K562 (cell line): ENCODE results near the gene PRDM16. TPM values are rescaled to one million over a fixed set of nuclear protein-coding genes. Genes with fewer than 3 reads are reported as not detected.

Experiments used
- ATAC-seq: fragments of 200-7000 bp; cut with Tn5 transposase; 3 replicates; pipeline ENCODE4 v1.9.1; 2020; ENCODE audit warnings: moderate library complexity
- BruUV-seq: library from RNA; stranded (reverse); fragments of 400-500 nt; replicated peaks from 2 replicates; lab custom pipeline; 2021; lab: Mats Ljungman, UMichigan
- CTCF ChIA-PET: fragments of 300-600 bp; formaldehyde crosslinking; extraction: SDS; loops from one replicate; lab custom pipeline; 2021; ENCODE audit warnings: low intra/inter-chr PET ratio; lab: Yijun Ruan, JAX
- POLR2A ChIA-PET: fragments of 300-600, 350-650 bp; sonication (Branson Sonifier 250); formaldehyde crosslinking; extraction: SDS; loops from one replicate; lab custom pipeline; 2021; ENCODE audit warnings: antibody characterized with exemption, inconsistent platforms; lab: Yijun Ruan, JAX
- DNase-seq, 4 experiments: peaks; one replicate each; pipeline versions ENCODE4 v3.0.0 to v3.0.0-alpha.2; 2011 to 2018; ENCODE audit warnings: low spot score in 3 of 4, mixed read lengths in 3 of 4; ENCODE audit errors: extremely low read depth in 1 of 4
- FAIRE-seq: peaks from 2 replicates; lab custom pipeline; 2011; peaks lifted over from hg19 to GRCh38; lab: Jason Lieb, UNC
- H2AFZ ChIP-seq: 2 replicates; pipeline ENCODE4 v1.6.0; 2011; ENCODE audit warnings: low read depth, low read length, control low read depth, inconsistent platforms
- H3K27ac ChIP-seq: fragments of 200-600 bp; 3 replicates; pipeline ENCODE4 v1.8.0; 2011; ENCODE audit warnings: low read depth, mild to moderate bottlenecking, control low read depth, inconsistent platforms, low read length, moderate library complexity, mixed read lengths; ENCODE audit errors: extremely low read depth
- H3K27me3 ChIP-seq, 2 experiments: fragments of 300-600 bp in 1 of 2; 2 replicates in 1 of 2; 3 replicates in 1 of 2; pipeline versions ENCODE4 v1.6.0 to v1.8.0; 2011; ENCODE audit warnings: inconsistent platforms in 2 of 2, low read length in 2 of 2, mild to moderate bottlenecking in 1 of 2, mixed read lengths in 1 of 2, moderate library complexity in 1 of 2; ENCODE audit not compliant: control insufficient read depth in 2 of 2, insufficient read depth in 2 of 2
- H3K36me3 ChIP-seq: fragments of 300-600 bp; 3 replicates; pipeline ENCODE4 v1.8.0; 2011; ENCODE audit warnings: mild to moderate bottlenecking, low read length, inconsistent platforms; ENCODE audit not compliant: control insufficient read depth, insufficient read depth
- H3K4me1 ChIP-seq, 2 experiments: fragments of 200-600 bp in 1 of 2; replicated peaks in 1 of 2; 2 replicates in 1 of 2; 3 replicates in 1 of 2; pipeline versions ENCODE4 v1.5.1 to v1.8.0; 2011; ENCODE audit warnings: inconsistent platforms in 2 of 2, low read length in 2 of 2, mild to moderate bottlenecking in 1 of 2, mixed read lengths in 1 of 2, moderate library complexity in 1 of 2; ENCODE audit not compliant: control insufficient read depth in 2 of 2, insufficient read depth in 2 of 2
- H3K4me2 ChIP-seq: 2 replicates; pipeline ENCODE4 v1.6.1; 2011; ENCODE audit warnings: low read length, control low read depth, inconsistent platforms, mixed read lengths; ENCODE audit not compliant: insufficient read depth
- H3K4me3 ChIP-seq: fragments of 200-600 bp; sonication (generic), shearing (Covaris generic); 2 replicates; pipeline ENCODE4 v1.5.1; 2016; ENCODE audit warnings: control low read depth, inconsistent platforms
- H3K79me2 ChIP-seq: fragments of 200-600 bp; 3 replicates; pipeline ENCODE4 v1.8.0; 2011; ENCODE audit warnings: low read length, inconsistent platforms; ENCODE audit not compliant: control insufficient read depth, insufficient read depth
- H3K9ac ChIP-seq, 2 experiments: 2 replicates each; pipeline versions ENCODE4 v1.6.0 to v1.6.1; 2011; ENCODE audit warnings: low read depth in 2 of 2, low read length in 2 of 2, control low read depth in 1 of 2, inconsistent platforms in 1 of 2, mild to moderate bottlenecking in 1 of 2, mixed read lengths in 1 of 2; ENCODE audit not compliant: insufficient read depth in 1 of 2
- H3K9me1 ChIP-seq: one replicate; pipeline ENCODE4 v1.6.0; 2011; ENCODE audit warnings: inconsistent platforms, mild to moderate bottlenecking, low read length, moderate library complexity; ENCODE audit not compliant: control insufficient read depth, insufficient read depth
- H3K9me3 ChIP-seq: replicated peaks from 2 replicates; pipeline ENCODE4 v1.5.1; 2011; ENCODE audit warnings: low read depth, low read length, inconsistent platforms; ENCODE audit not compliant: control insufficient read depth, insufficient read depth
- H4K20me1 ChIP-seq: replicated peaks from 2 replicates; pipeline ENCODE4 v1.6.1; 2011; ENCODE audit warnings: low read length, inconsistent platforms, mixed read lengths; ENCODE audit not compliant: control insufficient read depth, insufficient read depth
- ASH1L ChIP-seq: fragments of 450-650 bp; IDR thresholded peaks from 2 replicates; pipeline ENCODE4 v1.6.1; 2018; ENCODE audit warnings: borderline replicate concordance, mild to moderate bottlenecking, low read depth; ENCODE audit not compliant: partially characterized antibody
- C11orf30 ChIP-seq: fragments of 450-650 bp; IDR thresholded peaks from 2 replicates; pipeline ENCODE4 v1.6.1; 2016; ENCODE audit warnings: low read depth, mild to moderate bottlenecking
- DIDO1 ChIP-seq: fragments of 450-650 bp; IDR thresholded peaks from 2 replicates; pipeline ENCODE4 v1.6.1; 2016; ENCODE audit warnings: low read depth, missing biosample characterization, missing genetic modification characterization
- ELK1 ChIP-seq: sonication (generic); formaldehyde crosslinking; IDR thresholded peaks from 2 replicates; pipeline ENCODE4 v1.8.1; 2022; ENCODE audit warnings: missing genetic modification reagents
- ESRRA ChIP-seq: fragments of 450-650 bp; IDR thresholded peaks from 2 replicates; pipeline ENCODE4 v1.6.1; 2014; ENCODE audit warnings: low read depth, mild to moderate bottlenecking, moderate library complexity, borderline replicate concordance
- PATZ1 ChIP-seq: fragments of 250-450 bp; sonication (Bioruptor Pico); IDR thresholded peaks from 2 replicates; pipeline ENCODE4 v1.5.0; 2020; ENCODE audit warnings: mild to moderate bottlenecking, borderline replicate concordance
- PCBP2 ChIP-seq: fragments of 200-400 bp; formaldehyde crosslinking; IDR thresholded peaks from 2 replicates; pipeline ENCODE4 v1.6.1; 2018; ENCODE audit warnings: low read length, low read depth, mild to moderate bottlenecking, moderate library complexity; ENCODE audit not compliant: poor library complexity, severe bottlenecking
- POLR3G ChIP-seq: IDR thresholded peaks from 2 replicates; pipeline ENCODE4 v1.6.1; 2011; ENCODE audit not compliant: insufficient read length, insufficient replicate concordance; ENCODE audit errors: extremely low read depth
- PURB ChIP-seq: sonication (generic); formaldehyde crosslinking; IDR thresholded peaks from 2 replicates; pipeline ENCODE4 v1.9.0; 2021; ENCODE audit warnings: low read depth, mild to moderate bottlenecking, missing genetic modification reagents
- SMAD1 ChIP-seq: fragments of 150-350 bp; IDR thresholded peaks from 2 replicates; pipeline ENCODE4 v1.6.1; 2014; ENCODE audit warnings: low read length, low read depth; ENCODE audit not compliant: partially characterized antibody
- ZNF408 ChIP-seq: fragments of 250-450 bp; sonication (Bioruptor Pico); IDR thresholded peaks from 2 replicates; pipeline ENCODE4 v1.4.0; 2020; ENCODE audit warnings: low read depth, mild to moderate bottlenecking, moderate library complexity
- ZNF583 ChIP-seq: fragments of 250-450 bp; sonication (Bioruptor Pico); IDR thresholded peaks from 2 replicates; pipeline ENCODE4 v1.4.0; 2020
- WGBS: fragments of 100-300 bp; shearing (Covaris generic); methylation state at CpG from one replicate; pipeline ENCODE4 v1.1.6; 2016; ENCODE audit warnings: low coverage, mixed read lengths; ENCODE audit not compliant: insufficient coverage; ENCODE audit errors: missing lambda C conversion rate; 5-methylcytosine and 5-hydroxymethylcytosine counted together
- in situ Hi-C: fragments of 300-500 bp; cut with MboI; formaldehyde crosslinking; loops from 4 replicates; pipeline ENCODE4 v1.15.0; 2018; ENCODE audit warnings: inconsistent platforms, mixed read lengths
- intact Hi-C: fragments of 100-400 bp; cut with micrococcal nuclease; formaldehyde crosslinking; loops from 2 replicates; pipeline ENCODE4 v1.14.2; 2022
- polyA plus RNA-seq, 8 experiments: library from polyadenylated mRNA; depleted of rRNA in 4 of 8; stranded (reverse) in 5 of 8; unstranded in 3 of 8; fragments of >200 nt; fragmentation: Nextera tagmentation in 2 of 8; fragmentation: Illumina TruSeq in 1 of 8; extraction: Ambion mirVana in 2 of 8; extraction: Trizol in 1 of 8; gene quantifications; 2 replicates each; pipeline versions ENCODE4 v1.2.1 to v1.2.3, GENCODE V29; 2011 to 2014; ENCODE audit warnings: inconsistent platforms in 1 of 8, missing spikeins in 1 of 8
- total RNA-seq, 7 experiments: library from RNA; depleted of rRNA in 6 of 7; stranded (reverse); fragments of >200 nt in 6 of 7; fragmentation: Illumina TruSeq in 2 of 7; extraction: Trizol in 2 of 7; gene quantifications; 2 replicates each; pipeline versions ENCODE4 v1.2.1 to v1.2.3, GENCODE V29; 2011 to 2021; ENCODE audit warnings: low replicate concordance in 1 of 7
- TF ChIP-seq, protein P1 (sequence below): fragments of 450-650 bp; formaldehyde crosslinking; IDR thresholded peaks from 2 replicates; pipeline ENCODE4 v1.4.0; 2020; ENCODE audit warnings: mild to moderate bottlenecking, mixed read lengths

The PRDM16 gene
- total and polyA plus RNA-seq, 9 of the 15 experiments (the other 6 are each of a cell fraction or from before 2014, with no cell fraction given), result 0.10 to 0.27 TPM; not detected in 7

DNA sequence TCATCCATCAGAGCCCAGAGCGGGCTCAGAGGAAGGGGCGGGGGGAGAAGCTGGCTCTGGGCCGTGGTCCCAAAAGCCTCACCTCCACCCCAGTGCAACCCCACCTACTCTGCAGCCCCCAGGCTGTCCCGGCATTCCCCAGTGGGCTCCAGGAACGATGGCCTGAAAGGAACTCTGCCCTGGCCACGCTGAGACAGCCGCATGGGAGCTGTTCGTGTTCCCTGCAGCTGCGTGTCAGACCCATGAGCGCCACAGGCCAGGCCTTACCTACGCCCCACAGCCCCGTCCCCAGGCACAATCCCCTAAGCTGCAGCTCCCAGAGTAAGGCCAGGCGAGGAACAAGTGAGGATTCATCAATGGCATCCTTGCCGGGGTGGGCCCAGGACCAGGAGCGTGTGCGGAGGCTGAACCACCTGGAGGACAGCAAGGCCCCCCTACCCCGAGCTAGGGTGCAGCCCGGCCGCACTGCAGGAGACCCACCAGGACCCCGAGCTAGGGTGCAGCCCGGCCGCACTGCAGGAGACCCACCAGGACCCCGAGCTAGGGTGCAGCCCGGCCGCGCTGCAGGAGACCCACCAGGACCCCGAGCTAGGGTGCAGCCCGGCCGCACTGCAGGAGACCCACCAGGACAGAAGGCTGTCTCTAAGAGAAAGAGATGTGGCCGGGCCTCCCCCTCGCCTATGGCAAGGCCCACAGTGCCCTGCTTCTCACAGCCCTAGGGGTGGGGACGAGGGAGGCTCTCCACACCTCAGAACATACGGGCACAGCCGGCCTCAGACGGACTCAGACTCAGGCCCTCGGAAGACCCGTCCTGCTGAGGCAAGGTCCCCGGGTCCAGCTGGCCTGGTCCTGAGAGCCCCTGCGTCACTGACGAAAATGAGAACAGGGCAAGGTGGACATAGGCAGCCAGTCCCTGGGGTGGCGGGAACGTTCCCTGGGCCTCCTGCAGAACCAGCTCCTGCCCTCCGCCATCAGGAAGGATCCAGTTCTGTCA lies 359.0 kb downstream of the PRDM16 start:
- Histone ChIP-seq H3K4me3 (no peak overlapping the region), H3K4me1 (peaks cover 0 to 24% of the 10 kb centered on the region in 2 experiments; a peak in 2 of 5 replicates), H3K79me2 (no peaks in the 10 kb centered on the region), H3K27me3 (peaks cover 8 to 86% of the 10 kb centered on the region in 2 experiments; a peak in 4 of 5 replicates), H3K27ac (no peak overlapping the region), H3K36me3 (no peaks in the 10 kb centered on the region), H3K9ac (no peak overlapping the region; a peak in 1 of 4 replicates), H2AFZ (no peak overlapping the region), H3K9me1 (no peaks in the 10 kb centered on the region), H3K4me2 (no peak overlapping the region), H3K9me3 (no peaks in the 10 kb centered on the region), H4K20me1 (peaks cover 17% of the 10 kb centered on the region; the same call in 1 of the 2 replicates)
- in situ Hi-C loops, result loop anchor here (10.0 kb wide), 1 partner anchor 603 kb away; no protein-coding TSS in a partner anchor
- no peak for DNase-seq
- CTCF ChIA-PET, result no interaction called here
- ATAC-seq, result no peak
- FAIRE-seq, result no peak
- POLR2A ChIA-PET, result interaction anchor here (0.6 kb wide), 1 partner anchor 91 kb away, joined by 5 read pairs; no protein-coding TSS in a partner anchor
- intact Hi-C loops, result loop anchor here (10.0 kb wide), 1 partner anchor 1013 kb away; the partner anchor contains the start of gene PEX10
- 2% methylated on average over 42 of the region's 43 CpGs for WGBS
- BruUV-seq, result no TSS peak
- TF ChIP-seq POLR3G (no peak), ZNF408 (CRISPR knock-in tag) (no peak), PATZ1 (CRISPR knock-in tag) (no peak), ASH1L (no peak), PCBP2 (no peak), ZNF583 (CRISPR knock-in tag) (no peak), ELK1 (CRISPR knock-in tag) (no peak), DIDO1 (tag) (no peak), C11orf30 (no peak), ESRRA (no peak), PURB (no peak), SMAD1 (no peak)
- TF ChIP-seq, protein P1, sequence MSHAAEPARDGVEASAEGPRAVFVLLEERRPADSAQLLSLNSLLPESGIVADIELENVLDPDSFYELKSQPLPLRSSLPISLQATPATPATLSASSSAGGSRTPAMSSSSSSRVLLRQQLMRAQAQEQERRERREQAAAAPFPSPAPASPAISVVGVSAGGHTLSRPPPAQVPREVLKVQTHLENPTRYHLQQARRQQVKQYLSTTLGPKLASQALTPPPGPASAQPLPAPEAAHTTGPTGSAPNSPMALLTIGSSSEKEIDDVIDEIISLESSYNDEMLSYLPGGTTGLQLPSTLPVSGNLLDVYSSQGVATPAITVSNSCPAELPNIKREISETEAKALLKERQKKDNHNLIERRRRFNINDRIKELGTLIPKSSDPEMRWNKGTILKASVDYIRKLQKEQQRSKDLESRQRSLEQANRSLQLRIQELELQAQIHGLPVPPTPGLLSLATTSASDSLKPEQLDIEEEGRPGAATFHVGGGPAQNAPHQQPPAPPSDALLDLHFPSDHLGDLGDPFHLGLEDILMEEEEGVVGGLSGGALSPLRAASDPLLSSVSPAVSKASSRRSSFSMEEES, result no peak
